ENCODE results near the gene MAGI2.

MAGI2 gene

DNA sequence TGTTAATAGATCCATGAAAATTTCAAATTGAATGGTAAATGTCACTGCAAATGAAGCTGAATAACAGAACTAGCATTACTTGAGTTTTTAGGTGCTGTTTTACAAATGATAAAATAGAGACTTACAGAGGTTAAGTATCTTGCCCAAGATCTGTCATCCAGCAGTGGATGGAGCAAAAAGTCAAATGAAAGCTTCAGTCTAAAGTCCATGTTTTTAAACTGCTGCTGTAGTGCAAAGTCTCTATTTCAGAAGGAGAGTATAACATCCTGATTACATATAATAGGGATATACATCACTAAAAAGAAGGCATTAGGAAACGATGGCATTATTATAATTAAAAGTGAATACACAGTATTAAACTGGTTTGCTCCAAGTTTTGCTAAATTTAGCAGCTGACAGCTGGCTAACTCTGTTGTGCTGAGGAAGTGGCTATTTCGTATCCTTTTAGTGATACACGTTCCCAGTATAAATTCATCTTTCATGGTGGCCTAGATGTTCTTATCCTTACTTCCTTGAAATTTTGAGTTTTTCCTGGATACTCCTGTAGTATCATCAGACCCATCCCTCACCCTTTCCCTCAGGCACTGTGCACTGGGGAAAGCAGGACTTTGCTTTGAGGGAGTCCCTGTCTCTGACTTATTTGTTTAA lies 603.2 kb downstream of the MAGI2 start:
- Mint-ChIP-seq H3K27ac (no peak overlapping the region), H3K9me3 (peaks cover 8% of the 10 kb centered on the region), H3K27me3 (no peaks in the 10 kb centered on the region), H3K4me1 (ENCODE audit: low read depth) (no peaks in the 10 kb centered on the region), H3K36me3 (ENCODE audit: low read depth) (no peaks in the 10 kb centered on the region), H3K4me3 (no peak overlapping the region)
- intact Hi-C loops (cut with micrococcal nuclease): no loop called here

DNA sequence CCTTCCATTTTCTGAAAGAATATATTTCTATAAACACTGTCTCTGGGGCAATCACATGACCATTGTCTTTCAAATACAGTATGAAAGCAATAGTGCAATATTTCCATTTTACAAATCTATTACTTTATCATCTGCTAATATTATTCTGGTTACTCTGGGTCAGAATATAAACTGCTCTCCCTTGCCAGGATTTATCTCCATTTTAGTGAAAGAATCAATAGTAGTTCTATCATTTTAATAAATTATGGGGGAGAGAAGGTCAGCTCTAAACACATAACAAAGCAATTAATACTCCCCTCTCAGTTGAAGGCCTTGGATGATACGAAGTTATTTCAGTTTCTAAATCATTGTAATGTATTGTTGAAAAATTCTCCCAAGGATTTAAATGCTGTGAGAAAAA lies 608.3 kb downstream of the MAGI2 start:
- no peak overlapping the region for H3K27ac Mint-ChIP-seq
- H3K36me3 Mint-ChIP-seq (ENCODE audit: low read depth): no peaks in the 10 kb centered on the region
- H3K4me3 Mint-ChIP-seq: no peak overlapping the region
- H3K9me3 Mint-ChIP-seq: peaks cover 22% of the 10 kb centered on the region
- no peaks in the 10 kb centered on the region for H3K27me3 Mint-ChIP-seq
- intact Hi-C loops (cut with micrococcal nuclease): no loop called here
- no peaks in the 10 kb centered on the region for H3K4me1 Mint-ChIP-seq (ENCODE audit: low read depth)

GRCh38 chr7:78842068-78842467 lies 611.4 kb downstream of the MAGI2 start:
- Mint-ChIP-seq H3K27ac (no peak overlapping the region), H3K36me3 (ENCODE audit: low read depth) (no peaks in the 10 kb centered on the region), H3K9me3 (peaks cover 22% of the 10 kb centered on the region), H3K4me3 (no peak overlapping the region), H3K27me3 (no peaks in the 10 kb centered on the region), H3K4me1 (ENCODE audit: low read depth) (no peaks in the 10 kb centered on the region)
- intact Hi-C loops (cut with micrococcal nuclease): no loop called here

DNA sequence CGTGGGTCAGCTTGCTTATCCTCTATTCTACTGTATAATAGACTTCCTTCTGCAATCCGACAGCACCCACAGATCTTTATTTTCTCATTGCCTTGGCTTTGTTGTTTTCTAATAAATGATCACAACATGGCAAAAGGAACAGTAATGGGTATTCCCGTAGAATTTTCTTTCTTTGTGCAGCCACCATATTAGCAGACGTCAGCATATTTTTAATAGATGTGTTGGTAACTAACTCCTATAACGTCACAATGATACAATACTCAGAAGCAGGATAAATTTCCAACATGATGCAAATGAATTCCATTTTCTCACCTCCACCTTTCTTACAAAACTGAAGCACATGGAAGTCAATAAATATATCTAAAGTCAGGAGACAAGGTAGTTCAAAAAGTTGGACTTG lies 617.6 kb downstream of the MAGI2 start:
- Mint-ChIP-seq H3K9me3 (peaks cover 32% of the 10 kb centered on the region), H3K4me1 (ENCODE audit: low read depth) (no peaks in the 10 kb centered on the region), H3K4me3 (no peak overlapping the region), H3K27ac (no peak overlapping the region), H3K36me3 (ENCODE audit: low read depth) (no peaks in the 10 kb centered on the region), H3K27me3 (no peaks in the 10 kb centered on the region)
- intact Hi-C loops (cut with micrococcal nuclease): no loop called here

- intact Hi-C loops (cut with micrococcal nuclease): no loop called here
- H3K36me3 Mint-ChIP-seq (ENCODE audit: low read depth): no peaks in the 10 kb centered on the region
Measured at GRCh38 chr7:78828317-78828716, 625.1 kb downstream of the MAGI2 start.

DNA sequence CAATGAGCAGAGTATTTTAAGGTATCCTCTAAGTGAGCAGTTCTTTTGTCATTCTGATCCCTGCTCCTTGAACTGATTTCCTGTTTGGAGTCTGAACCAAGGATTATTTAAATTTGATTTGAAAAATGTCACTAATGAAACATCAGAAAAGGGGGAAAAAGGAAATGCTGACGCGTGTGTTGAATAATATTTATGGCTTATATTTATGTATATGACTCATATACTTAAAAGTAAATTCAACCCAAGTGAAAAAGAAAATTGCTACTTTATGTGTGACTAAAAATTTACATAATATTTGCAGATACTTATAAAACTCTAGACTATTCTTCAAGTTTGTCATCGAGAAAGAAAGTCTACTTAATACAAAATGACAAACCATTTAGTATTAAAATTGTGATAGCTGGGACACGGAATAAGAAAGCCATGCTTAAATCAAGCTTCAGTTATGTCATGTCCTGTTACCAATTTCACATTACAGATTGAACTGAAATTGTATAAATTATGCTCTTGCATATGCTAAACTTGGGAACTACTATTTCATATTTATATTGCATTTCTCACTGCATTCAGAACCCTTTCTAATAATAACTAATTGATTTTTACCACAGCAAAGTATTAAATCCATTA lies 649.9 kb downstream of the MAGI2 start:
- H3K4me3 Mint-ChIP-seq: no peak overlapping the region
- intact Hi-C loops (cut with micrococcal nuclease): no loop called here
- no peaks in the 10 kb centered on the region for H3K9me3 Mint-ChIP-seq

More at GRCh38 chr7:78828317-78828716, 625.1 kb downstream of the MAGI2 start:
- no peaks in the 10 kb centered on the region for H3K27me3 Mint-ChIP-seq
- H3K9me3 Mint-ChIP-seq: peaks cover 19% of the 10 kb centered on the region
- no peak overlapping the region for H3K4me3 Mint-ChIP-seq
- no peaks in the 10 kb centered on the region for H3K4me1 Mint-ChIP-seq (ENCODE audit: low read depth)
- H3K27ac Mint-ChIP-seq: no peak overlapping the region

DNA sequence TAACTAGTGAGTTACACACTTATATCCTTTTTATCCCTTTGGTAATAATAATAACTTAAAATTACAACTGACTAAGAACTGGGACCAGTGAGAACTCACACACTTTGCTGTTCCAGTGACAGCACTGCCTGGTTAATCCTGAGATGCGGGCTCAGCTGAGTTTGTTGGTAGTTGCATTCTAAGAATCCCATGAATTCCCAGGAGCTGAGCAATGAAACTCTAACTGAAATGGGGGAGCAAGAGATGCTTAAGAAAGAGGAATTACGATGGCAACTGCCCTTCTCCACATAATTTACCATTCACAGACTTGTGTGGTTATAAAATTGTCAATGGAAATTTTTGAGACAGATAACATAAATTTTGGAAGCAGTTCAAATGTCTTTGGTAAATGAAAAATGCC lies 659.4 kb downstream of the MAGI2 start:
- Mint-ChIP-seq H3K4me3 (no peak overlapping the region), H3K4me1 (ENCODE audit: low read depth) (no peaks in the 10 kb centered on the region), H3K36me3 (ENCODE audit: low read depth) (no peaks in the 10 kb centered on the region), H3K27me3 (no peaks in the 10 kb centered on the region), H3K27ac (no peak overlapping the region), H3K9me3 (peaks cover 8% of the 10 kb centered on the region)
- intact Hi-C loops (cut with micrococcal nuclease): no loop called here

More for the DNA sequence above, 649.9 kb downstream of the MAGI2 start:
- Mint-ChIP-seq H3K36me3 (ENCODE audit: low read depth) (no peaks in the 10 kb centered on the region), H3K27ac (no peak overlapping the region), H3K27me3 (no peaks in the 10 kb centered on the region), H3K4me1 (ENCODE audit: low read depth) (no peaks in the 10 kb centered on the region)

DNA sequence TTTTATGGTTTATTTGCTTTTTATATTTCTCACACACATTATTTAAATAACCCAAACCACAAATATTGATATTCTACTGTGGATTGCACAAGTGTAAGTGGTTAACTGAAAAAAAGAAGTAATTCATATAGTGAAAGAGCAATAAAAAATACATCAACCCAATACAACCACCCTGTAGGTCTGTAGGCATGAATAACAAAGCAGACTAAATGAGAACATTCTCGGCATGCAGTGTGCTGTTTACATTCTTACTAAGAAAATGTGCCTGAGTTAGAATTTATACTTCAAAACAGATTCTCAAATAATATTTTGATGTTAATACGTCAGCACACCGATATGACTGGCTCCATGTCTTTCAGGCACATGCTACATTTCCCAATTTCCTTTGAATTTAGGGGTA lies 660.8 kb downstream of the MAGI2 start:
- H3K9me3 Mint-ChIP-seq: peaks cover 8% of the 10 kb centered on the region
- H3K27me3 Mint-ChIP-seq: no peaks in the 10 kb centered on the region
- no peak overlapping the region for H3K27ac Mint-ChIP-seq
- no peak overlapping the region for H3K4me3 Mint-ChIP-seq
- intact Hi-C loops (cut with micrococcal nuclease): no loop called here
- no peaks in the 10 kb centered on the region for H3K36me3 Mint-ChIP-seq (ENCODE audit: low read depth)
- no peaks in the 10 kb centered on the region for H3K4me1 Mint-ChIP-seq (ENCODE audit: low read depth)

GRCh38 chr7:78792006-78792405 lies 661.5 kb downstream of the MAGI2 start:
- H3K36me3 Mint-ChIP-seq (ENCODE audit: low read depth): no peaks in the 10 kb centered on the region
- H3K9me3 Mint-ChIP-seq: peaks cover 11% of the 10 kb centered on the region
- no peaks in the 10 kb centered on the region for H3K27me3 Mint-ChIP-seq
- intact Hi-C loops (cut with micrococcal nuclease): no loop called here
- no peak overlapping the region for H3K4me3 Mint-ChIP-seq
- no peak overlapping the region for H3K27ac Mint-ChIP-seq
- no peaks in the 10 kb centered on the region for H3K4me1 Mint-ChIP-seq (ENCODE audit: low read depth)

DNA sequence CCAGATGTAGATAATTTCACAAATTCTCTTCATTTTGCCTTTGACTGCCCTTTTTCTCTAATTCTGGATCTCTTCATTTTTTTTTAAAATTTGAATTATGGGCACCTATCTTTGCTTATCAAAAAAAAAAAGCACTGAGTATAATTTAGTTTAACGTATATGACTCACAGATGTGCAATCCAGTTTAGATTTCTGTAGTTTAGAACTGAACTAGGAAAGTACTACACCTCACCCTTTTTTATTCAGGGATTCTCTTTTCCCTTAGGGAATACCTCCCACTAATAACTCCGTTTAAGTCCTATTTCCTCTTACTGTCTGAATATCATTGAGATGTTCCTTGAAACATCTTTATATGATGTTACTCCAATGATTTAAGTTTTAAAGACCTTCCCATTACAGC lies 665.0 kb downstream of the MAGI2 start:
- H3K4me3 Mint-ChIP-seq: no peak overlapping the region
- peaks cover 21% of the 10 kb centered on the region for H3K9me3 Mint-ChIP-seq
- intact Hi-C loops (cut with micrococcal nuclease): no loop called here
- H3K27ac Mint-ChIP-seq: no peak overlapping the region
- no peaks in the 10 kb centered on the region for H3K27me3 Mint-ChIP-seq
- no peaks in the 10 kb centered on the region for H3K4me1 Mint-ChIP-seq (ENCODE audit: low read depth)
- H3K36me3 Mint-ChIP-seq (ENCODE audit: low read depth): no peaks in the 10 kb centered on the region

DNA sequence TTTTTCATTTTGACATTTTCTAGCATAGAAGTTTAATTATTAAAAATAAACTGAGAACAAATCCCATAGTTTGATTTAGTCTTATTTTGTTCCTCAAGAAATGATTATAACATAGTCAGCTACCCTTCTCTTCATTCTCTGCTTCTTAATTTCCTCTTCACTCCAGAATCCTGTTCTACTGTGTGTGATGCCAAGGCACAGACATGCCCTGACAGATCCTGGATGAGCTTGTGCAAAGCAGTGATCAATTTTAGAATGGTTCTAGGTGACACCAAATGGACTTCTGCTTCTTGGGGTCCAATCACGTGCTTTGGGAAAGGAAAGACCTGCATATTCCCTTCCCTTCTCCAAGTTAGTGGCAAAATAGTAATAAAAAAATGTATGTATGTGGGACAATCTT lies 665.6 kb downstream of the MAGI2 start:
- H3K9me3 Mint-ChIP-seq: peaks cover 21% of the 10 kb centered on the region
- no peak overlapping the region for H3K4me3 Mint-ChIP-seq
- intact Hi-C loops (cut with micrococcal nuclease): no loop called here
- no peak overlapping the region for H3K27ac Mint-ChIP-seq
- no peaks in the 10 kb centered on the region for H3K27me3 Mint-ChIP-seq
- H3K4me1 Mint-ChIP-seq (ENCODE audit: low read depth): no peaks in the 10 kb centered on the region
- no peaks in the 10 kb centered on the region for H3K36me3 Mint-ChIP-seq (ENCODE audit: low read depth)

GRCh38 chr7:78786055-78786454 lies 667.4 kb downstream of the MAGI2 start:
- no peak overlapping the region for H3K4me3 Mint-ChIP-seq
- H3K36me3 Mint-ChIP-seq (ENCODE audit: low read depth): no peaks in the 10 kb centered on the region
- intact Hi-C loops (cut with micrococcal nuclease): no loop called here
- no peaks in the 10 kb centered on the region for H3K4me1 Mint-ChIP-seq (ENCODE audit: low read depth)
- no peak overlapping the region for H3K27ac Mint-ChIP-seq
- peaks cover 21% of the 10 kb centered on the region for H3K9me3 Mint-ChIP-seq
- H3K27me3 Mint-ChIP-seq: no peaks in the 10 kb centered on the region

DNA sequence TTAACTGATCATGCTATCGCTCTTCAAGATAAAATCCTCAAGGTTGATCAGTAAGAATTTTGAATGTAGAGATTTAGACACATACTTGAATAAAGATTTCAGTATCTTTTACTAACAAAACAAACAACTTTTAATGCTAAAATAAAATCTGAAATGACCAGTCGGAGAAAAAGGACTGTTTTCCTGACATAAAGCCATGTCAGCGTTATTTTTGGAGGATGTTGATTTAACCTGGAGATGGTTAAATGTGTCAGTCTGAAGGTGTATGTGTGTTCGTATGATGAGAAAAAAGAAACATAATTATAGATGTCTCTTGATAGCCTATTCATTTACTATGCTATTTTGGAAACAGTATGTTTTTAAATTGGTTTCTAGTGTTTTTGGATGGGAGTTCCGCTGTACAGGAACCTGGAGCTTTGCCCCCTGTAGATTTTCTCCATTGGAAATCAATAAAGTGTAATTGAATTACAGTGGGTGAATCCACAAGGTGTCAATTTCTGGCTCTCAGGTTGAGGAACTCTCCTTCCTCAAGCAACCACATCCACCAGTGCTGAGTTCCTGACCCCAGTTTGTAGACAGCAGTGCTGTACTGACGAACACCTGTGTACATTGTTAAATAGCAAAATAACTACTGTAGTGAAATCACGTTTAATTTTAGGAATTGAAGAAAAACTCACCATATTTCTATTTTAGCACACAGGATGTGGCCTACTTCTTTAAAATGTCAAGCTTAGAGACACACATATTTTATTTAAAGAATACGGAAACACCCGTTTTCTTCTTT lies 670.1 kb downstream of the MAGI2 start:
- no peak overlapping the region for H3K4me3 Mint-ChIP-seq
- intact Hi-C loops (cut with micrococcal nuclease): no loop called here
- no peak overlapping the region for H3K27ac Mint-ChIP-seq
- no peaks in the 10 kb centered on the region for H3K36me3 Mint-ChIP-seq (ENCODE audit: low read depth)
- peaks cover 21% of the 10 kb centered on the region for H3K9me3 Mint-ChIP-seq
- no peaks in the 10 kb centered on the region for H3K4me1 Mint-ChIP-seq (ENCODE audit: low read depth)
- no peaks in the 10 kb centered on the region for H3K27me3 Mint-ChIP-seq

- no peaks in the 10 kb centered on the region for H3K36me3 Mint-ChIP-seq (ENCODE audit: low read depth)
Measured at GRCh38 chr7:78780560-78780959, 672.9 kb downstream of the MAGI2 start.

More at GRCh38 chr7:78780560-78780959, 672.9 kb downstream of the MAGI2 start:
- no peaks in the 10 kb centered on the region for H3K4me1 Mint-ChIP-seq (ENCODE audit: low read depth)
- no peaks in the 10 kb centered on the region for H3K27me3 Mint-ChIP-seq
- intact Hi-C loops (cut with micrococcal nuclease): no loop called here
- peaks cover 3% of the 10 kb centered on the region for H3K9me3 Mint-ChIP-seq
- H3K4me3 Mint-ChIP-seq: no peak overlapping the region
- no peak overlapping the region for H3K27ac Mint-ChIP-seq
